Thymus (tissue), 11 donors: ENCODE measurements around the gene TENM3. TPM values are rescaled to one million over a fixed set of nuclear protein-coding genes. Genes with fewer than 3 reads are reported as not detected.

Experiments used
- DNase-seq, 9 donors: peaks; one replicate each; pipeline ENCODE4 v3.0.0-alpha.2; 2013; ENCODE audit warnings: low spot score in 9 of 9, low read depth in 6 of 9, missing footprints in 1 of 9
- H3K27ac ChIP-seq, 2 donors: one replicate each; pipeline ENCODE4 v1.5.1; 2013; ENCODE audit warnings: control low read depth in 1 of 2, low read depth in 1 of 2, low read length in 1 of 2, mild to moderate bottlenecking in 1 of 2, moderate library complexity in 1 of 2
- H3K27me3 ChIP-seq, 2 donors: one replicate each; pipeline ENCODE4 v1.5.1; 2013; ENCODE audit warnings: low read length in 1 of 2; ENCODE audit not compliant: control insufficient read depth in 2 of 2, insufficient read depth in 1 of 2
- H3K36me3 ChIP-seq, 2 donors: one replicate each; pipeline ENCODE4 v1.5.1; 2013; ENCODE audit warnings: low read length in 1 of 2, mild to moderate bottlenecking in 1 of 2, moderate library complexity in 1 of 2; ENCODE audit not compliant: control insufficient read depth in 2 of 2, insufficient read depth in 2 of 2
- H3K4me1 ChIP-seq, 2 donors: one replicate each; pipeline ENCODE4 v1.5.1; 2013; ENCODE audit warnings: low read length in 2 of 2; ENCODE audit not compliant: control insufficient read depth in 2 of 2, insufficient read depth in 2 of 2
- H3K4me3 ChIP-seq, 2 donors: one replicate each; pipeline ENCODE4 v1.5.1; 2013; ENCODE audit warnings: low read length in 2 of 2, control low read depth in 1 of 2, mild to moderate bottlenecking in 1 of 2
- H3K9me3 ChIP-seq, 2 donors: one replicate each; pipeline ENCODE4 v1.5.1; 2013; ENCODE audit warnings: low read length in 1 of 2, mild to moderate bottlenecking in 1 of 2; ENCODE audit not compliant: control insufficient read depth in 2 of 2, insufficient read depth in 1 of 2
- WGBS: extraction: QIAGEN DNeasy Blood & Tissue Kit; methylation state at CpG from one replicate; pipeline ENCODE4 v1.1.7; 2013; 5-methylcytosine and 5-hydroxymethylcytosine counted together
- polyA plus RNA-seq: library from polyadenylated mRNA; stranded (reverse); fragments of 200-250 nt; gene quantifications from one replicate; pipeline ENCODE4 v1.2.3, GENCODE V29; 2013
- total RNA-seq: library from RNA; stranded (reverse); fragments of 120-200 nt; gene quantifications from one replicate; pipeline ENCODE4 v1.2.4, GENCODE V29; 2013
- donor health status: healthy.

The TENM3 gene
- total and polyA plus RNA-seq, 2 donors, result 2.1 to 9.5 TPM

DNA sequence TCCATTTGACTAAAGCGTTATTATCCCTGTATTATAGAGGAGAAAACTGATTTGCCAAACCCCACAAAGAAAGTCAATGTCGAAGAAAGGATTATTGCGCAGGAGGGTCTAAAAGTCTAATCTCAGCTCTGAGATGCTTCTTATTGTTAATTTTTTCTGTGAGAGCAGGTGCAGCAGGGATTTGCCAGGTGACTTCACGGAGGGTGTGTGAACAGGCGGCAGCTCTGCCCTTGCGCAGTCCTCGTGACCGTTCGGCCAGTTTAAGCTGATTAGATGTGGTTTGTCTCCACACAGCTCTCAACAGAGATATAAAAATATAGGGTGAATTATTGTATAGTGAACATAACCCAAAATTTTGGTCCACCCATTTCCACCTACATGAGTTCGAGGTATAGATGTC is 28.5 kb downstream of the TENM3 start:
- peaks cover 0 to 3% of the 10 kb centered on the region in 2 donors for H3K9me3 ChIP-seq
- H3K27me3 ChIP-seq, result no peaks in the 10 kb centered on the region
- no peak overlapping the region for H3K4me3 ChIP-seq
- H3K36me3 ChIP-seq, result no peaks in the 10 kb centered on the region
- H3K4me1 ChIP-seq, result no peaks in the 10 kb centered on the region
- WGBS, result 97% methylated on average over 10 of the region's 10 CpGs
- no peak for DNase-seq
- no peak overlapping the region for H3K27ac ChIP-seq

DNA sequence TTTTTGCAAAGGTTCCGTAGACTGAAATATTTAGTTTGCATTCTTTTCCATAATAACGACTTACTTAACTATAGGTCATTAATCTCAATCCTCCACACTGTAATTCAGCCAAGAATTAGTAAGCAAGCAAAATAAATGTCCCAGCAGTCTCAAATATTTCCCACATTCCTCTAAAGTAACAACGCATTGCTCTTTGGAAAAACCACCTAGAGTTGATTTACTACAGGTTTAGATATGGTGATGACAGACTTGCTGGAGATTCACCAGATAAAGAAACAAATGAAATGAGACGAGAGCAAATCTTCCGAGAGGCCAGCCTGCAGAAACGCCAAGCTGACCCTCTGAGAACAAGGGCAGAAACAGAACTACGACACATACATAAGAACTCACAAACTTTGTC is 28.9 kb downstream of the TENM3 start:
- DNase-seq, result no peak
- WGBS, result 94% methylated on average over 7 of the region's 7 CpGs
- H3K4me1 ChIP-seq, result no peaks in the 10 kb centered on the region

DNA sequence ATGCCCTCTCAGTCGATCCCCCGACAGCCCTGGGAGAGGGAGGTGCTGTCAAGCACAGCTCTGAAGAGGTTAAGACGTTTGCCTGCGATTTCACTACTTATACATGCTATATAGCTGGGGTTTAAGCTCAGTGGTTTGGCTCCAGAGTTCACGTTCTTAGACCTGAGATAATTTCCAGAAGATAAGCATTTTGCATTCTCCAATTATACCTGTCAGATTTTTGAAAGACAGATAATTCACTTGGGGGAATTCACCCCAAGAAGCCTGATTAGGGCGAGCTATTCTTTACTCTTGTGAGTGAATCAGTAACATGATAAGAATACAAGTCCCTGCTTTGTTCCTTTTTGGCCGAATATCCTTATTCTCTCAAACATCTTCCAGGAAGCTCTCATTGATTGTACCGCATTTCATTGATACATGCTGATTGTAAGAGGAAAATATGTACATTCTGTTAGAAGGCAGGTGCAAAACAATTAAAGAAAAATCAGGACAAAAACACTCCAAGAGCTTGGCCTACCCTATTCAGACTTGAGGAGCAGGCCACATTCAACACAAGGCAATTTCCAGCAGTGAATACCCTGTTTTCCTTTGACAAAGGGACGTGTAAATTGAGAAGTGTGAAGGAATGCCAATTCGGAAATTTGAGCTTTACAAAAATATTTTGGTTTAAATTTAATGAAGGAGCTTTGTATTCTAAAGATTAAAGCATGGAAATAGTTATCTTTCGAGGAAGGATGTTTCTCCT is 30.2 kb downstream of the TENM3 start:
- H3K4me3 ChIP-seq, result no peak overlapping the region
- WGBS, result 81% methylated on average over 11 of the region's 11 CpGs

More for the DNA sequence above, 28.9 kb downstream of the TENM3 start:
- Histone ChIP-seq H3K27ac (no peak overlapping the region), H3K27me3 (no peaks in the 10 kb centered on the region), H3K36me3 (no peaks in the 10 kb centered on the region), H3K4me3 (no peak overlapping the region), H3K9me3 (peaks cover 0 to 3% of the 10 kb centered on the region in 2 donors)

DNA sequence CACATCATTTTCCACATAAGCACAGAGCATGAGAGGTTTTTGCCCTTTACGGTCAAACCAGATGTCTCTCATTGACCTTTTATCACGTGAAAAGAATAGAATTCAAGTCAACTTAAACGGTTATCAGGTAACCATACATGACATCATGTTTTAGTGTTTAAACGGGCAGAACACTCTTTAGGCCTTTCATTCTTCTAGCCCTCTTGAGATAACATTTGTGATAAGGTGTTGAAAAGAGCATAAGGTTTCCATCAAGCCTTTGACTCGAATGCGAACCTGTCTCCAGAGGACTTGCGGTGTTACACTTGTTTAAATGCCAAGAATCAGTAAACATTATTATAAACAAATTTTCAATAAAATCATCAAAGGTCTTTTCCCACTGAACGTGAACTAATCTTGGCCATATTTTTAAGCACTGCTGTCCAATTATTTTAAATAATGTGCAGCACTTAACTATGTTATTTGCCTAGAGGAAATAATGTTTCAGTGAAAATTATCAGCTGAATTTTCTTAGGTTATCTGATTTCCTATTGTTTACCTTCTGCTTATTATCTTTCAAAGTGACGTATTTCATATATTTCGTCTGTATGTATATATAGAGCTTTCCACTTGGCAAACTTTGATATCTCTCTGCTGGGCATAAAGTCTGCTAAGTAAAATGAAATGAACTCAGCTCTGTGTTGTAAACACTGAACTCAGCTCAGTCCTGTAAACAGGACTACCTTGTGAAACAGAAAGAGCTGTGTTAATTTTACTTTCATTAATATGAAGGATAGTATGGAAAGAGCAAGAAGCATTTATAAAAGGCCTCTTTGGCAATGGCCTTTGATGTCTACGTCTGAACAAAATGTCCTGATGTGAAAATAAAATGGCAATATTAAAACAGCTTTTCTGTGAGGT is 33.3 kb downstream of the TENM3 start:
- no peak for DNase-seq
- WGBS, result 79% methylated on average over 11 of the region's 11 CpGs
- no peaks in the 10 kb centered on the region for H3K4me1 ChIP-seq
- H3K9me3 ChIP-seq, result peaks cover 0 to 3% of the 10 kb centered on the region in 2 donors
- H3K27me3 ChIP-seq, result no peaks in the 10 kb centered on the region
- H3K36me3 ChIP-seq, result no peaks in the 10 kb centered on the region
- H3K27ac ChIP-seq, result no peak overlapping the region
- H3K4me3 ChIP-seq, result no peak overlapping the region

More for the DNA sequence above, 30.2 kb downstream of the TENM3 start:
- Histone ChIP-seq H3K36me3 (no peaks in the 10 kb centered on the region), H3K4me1 (no peaks in the 10 kb centered on the region), H3K9me3 (peaks cover 0 to 3% of the 10 kb centered on the region in 2 donors), H3K27me3 (no peaks in the 10 kb centered on the region), H3K27ac (no peak overlapping the region)
- DNase-seq, result no peak

DNA sequence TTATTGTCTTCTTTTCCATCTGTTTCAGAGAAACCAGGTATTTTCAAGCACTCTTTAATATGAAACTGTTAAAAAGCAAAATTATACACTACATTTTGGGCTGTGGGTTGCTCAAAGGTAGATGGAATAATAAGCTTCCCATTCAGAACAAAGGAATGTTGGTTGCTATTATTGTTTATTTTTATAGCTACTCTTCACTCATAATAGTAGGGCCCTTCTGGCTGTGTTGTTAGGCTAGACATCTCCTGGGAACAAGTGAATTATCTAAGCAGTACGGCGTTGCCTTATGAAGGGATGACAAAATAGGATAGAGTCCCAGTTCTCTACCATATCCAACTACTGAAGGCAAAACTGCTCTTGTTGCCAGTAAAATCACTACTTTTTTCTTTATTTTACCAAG is 34.2 kb downstream of the TENM3 start:
- Histone ChIP-seq H3K4me3 (no peak overlapping the region), H3K9me3 (no peaks in the 10 kb centered on the region), H3K27ac (no peak overlapping the region), H3K36me3 (no peaks in the 10 kb centered on the region), H3K4me1 (no peaks in the 10 kb centered on the region), H3K27me3 (no peaks in the 10 kb centered on the region)
- DNase-seq, result no peak
- 97% methylated on average over 2 of the region's 2 CpGs for WGBS

DNA sequence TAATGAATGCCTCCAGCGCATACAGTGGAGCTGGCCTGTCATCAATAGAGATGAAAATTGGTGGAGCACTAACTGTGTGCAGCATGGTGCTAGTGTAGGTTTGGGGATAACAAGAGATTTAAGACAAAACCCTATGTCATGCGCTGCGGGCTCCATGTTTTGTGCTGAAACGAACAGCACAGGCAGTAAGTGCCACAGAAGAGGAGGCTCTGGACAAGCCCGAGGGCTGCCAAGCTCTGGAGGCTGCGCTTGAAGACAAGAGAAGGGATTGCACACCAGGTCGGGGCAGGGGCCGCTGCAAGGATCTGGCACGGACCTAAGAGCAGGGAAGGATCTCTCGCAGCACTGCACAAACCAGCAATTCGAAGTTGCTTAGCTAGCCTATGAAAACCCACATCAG is 35.5 kb downstream of the TENM3 start:
- no peaks in the 10 kb centered on the region for H3K27me3 ChIP-seq
- H3K4me1 ChIP-seq, result no peaks in the 10 kb centered on the region
- no peak for DNase-seq
- WGBS, result 92% methylated on average over 11 of the region's 11 CpGs
- no peak overlapping the region for H3K4me3 ChIP-seq
- H3K27ac ChIP-seq, result no peak overlapping the region
- H3K36me3 ChIP-seq, result no peaks in the 10 kb centered on the region
- no peaks in the 10 kb centered on the region for H3K9me3 ChIP-seq

DNA sequence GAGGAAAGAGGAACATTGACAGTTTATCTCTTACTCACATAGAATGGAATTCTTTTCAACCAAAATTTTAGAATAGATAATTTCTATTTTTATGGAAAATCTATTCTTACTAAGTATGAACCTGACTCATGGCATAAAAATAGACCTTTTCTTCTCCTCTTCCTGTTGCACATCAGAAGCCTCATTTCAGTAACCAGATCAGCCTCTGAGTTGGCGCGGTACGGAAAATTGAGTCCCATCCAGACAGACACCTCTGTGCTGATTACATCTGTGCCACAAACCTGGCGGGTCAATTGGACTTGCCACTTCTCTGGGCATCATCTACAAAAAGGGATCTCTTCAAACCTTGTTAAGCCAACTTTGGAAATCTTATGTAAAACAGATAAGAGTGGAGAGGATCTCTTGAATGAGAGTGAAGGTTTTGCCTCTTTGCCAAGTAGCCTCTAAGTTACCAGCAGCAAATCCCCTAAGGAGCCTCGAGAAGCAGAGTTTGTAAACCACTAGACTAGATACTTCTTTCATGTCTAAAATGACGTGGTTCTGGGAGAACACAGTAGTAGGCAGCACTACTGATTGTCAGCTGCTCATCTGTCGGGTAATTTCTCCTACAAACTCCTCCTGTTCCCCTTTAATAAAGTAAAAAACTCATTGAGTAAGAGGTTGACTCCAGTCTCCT is 37.4 kb downstream of the TENM3 start:
- no peaks in the 10 kb centered on the region for H3K36me3 ChIP-seq
- no peaks in the 10 kb centered on the region for H3K4me1 ChIP-seq
- H3K4me3 ChIP-seq, result no peak overlapping the region
- WGBS, result 88% methylated on average over 7 of the region's 7 CpGs
- H3K27me3 ChIP-seq, result no peaks in the 10 kb centered on the region
- no peak overlapping the region for H3K27ac ChIP-seq
- H3K9me3 ChIP-seq, result no peaks in the 10 kb centered on the region
- no peak for DNase-seq

DNA sequence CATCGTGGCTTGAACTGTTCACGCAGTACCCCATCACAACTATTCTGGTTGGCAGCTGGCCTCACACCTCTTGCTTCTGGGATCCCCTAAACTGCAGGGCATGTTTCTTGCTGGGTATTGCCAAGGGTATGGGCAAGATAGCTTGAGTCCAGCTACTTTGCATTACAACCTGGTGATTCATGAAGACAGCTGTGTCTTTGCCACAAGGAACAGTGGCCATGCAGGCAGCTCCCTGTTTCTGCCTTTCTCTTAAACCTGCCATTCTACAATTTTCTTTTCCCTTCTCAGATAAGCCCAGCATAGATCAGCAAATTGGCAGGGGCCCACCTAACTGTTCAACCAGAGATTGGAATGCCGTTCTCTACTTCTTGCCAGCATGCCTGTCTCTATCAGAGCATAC is 42.8 kb downstream of the TENM3 start:
- WGBS, result 97% methylated on average over 3 of the region's 3 CpGs
- DNase-seq, result no peak
- no peak overlapping the region for H3K27ac ChIP-seq
- no peaks in the 10 kb centered on the region for H3K9me3 ChIP-seq
- H3K4me3 ChIP-seq, result no peak overlapping the region
- no peaks in the 10 kb centered on the region for H3K36me3 ChIP-seq
- H3K27me3 ChIP-seq, result no peaks in the 10 kb centered on the region
- H3K4me1 ChIP-seq, result no peaks in the 10 kb centered on the region

DNA sequence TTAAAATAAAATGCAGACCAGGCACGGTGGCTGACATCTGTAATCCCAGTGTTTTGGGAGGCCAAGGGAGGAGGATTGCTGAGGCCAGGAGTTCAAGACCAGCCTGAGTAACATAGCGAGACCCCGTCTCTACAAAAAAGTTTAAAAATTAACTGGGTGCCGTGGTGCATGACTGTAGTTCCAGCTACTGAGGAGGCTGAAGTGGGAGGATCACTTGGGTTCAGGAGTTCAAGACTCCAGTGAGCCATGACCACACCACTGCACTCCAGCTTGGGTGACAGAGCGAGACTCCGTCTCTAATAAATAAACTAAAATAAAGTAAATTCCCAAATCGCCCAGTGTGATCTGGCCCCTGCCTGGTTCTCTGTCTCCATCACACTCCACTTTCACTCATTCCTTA is 43.7 kb downstream of the TENM3 start:
- DNase-seq, result no peak
- H3K4me3 ChIP-seq, result no peak overlapping the region
- WGBS, result 96% methylated on average over 7 of the region's 7 CpGs
- H3K27me3 ChIP-seq, result no peaks in the 10 kb centered on the region
- no peaks in the 10 kb centered on the region for H3K36me3 ChIP-seq
- H3K27ac ChIP-seq, result no peak overlapping the region
- H3K4me1 ChIP-seq, result no peaks in the 10 kb centered on the region
- H3K9me3 ChIP-seq, result no peaks in the 10 kb centered on the region
